T-helper 2 cell treated with Interferon-gamma antibody and Interleukin-4, amounts not matched to agents 5 μg/mL and 100 μg/mL, for 36 hours (primary cell): ENCODE results near the gene COL10A1.
A peak's percentile ranks its signal among the peaks of the same experiment; 100 is the strongest.
"Not testable (repeated sequence)": the region's sequence is repeated elsewhere in the genome, so short reads cannot be mapped to it uniquely, and the experiment has no call there.

ENCODE experiments used
- DNase-seq: peaks from one replicate; pipeline ENCODE4 v3.0.0; 2021; ENCODE audit warnings: low spot score
- H3K27ac Mint-ChIP-seq: one replicate; pipeline ENCODE4 v1.8.0; 2021; ENCODE audit warnings: mild to moderate bottlenecking, mixed read lengths
- H3K27me3 Mint-ChIP-seq: one replicate; pipeline ENCODE4 v1.8.0; 2021; ENCODE audit warnings: low read depth, mixed read lengths
- H3K36me3 Mint-ChIP-seq: one replicate; pipeline ENCODE4 v1.8.0; 2021; ENCODE audit warnings: low read depth, mixed read lengths
- H3K4me1 Mint-ChIP-seq: one replicate; pipeline ENCODE4 v1.8.0; 2021; ENCODE audit warnings: low read depth, mixed read lengths
- H3K4me3 Mint-ChIP-seq: one replicate; pipeline ENCODE4 v1.8.0; 2022; ENCODE audit warnings: mild to moderate bottlenecking, moderate library complexity, mixed read lengths
- H3K9me3 Mint-ChIP-seq: one replicate; pipeline ENCODE4 v1.8.0; 2021; ENCODE audit warnings: mixed read lengths

COL10A1 gene

DNA sequence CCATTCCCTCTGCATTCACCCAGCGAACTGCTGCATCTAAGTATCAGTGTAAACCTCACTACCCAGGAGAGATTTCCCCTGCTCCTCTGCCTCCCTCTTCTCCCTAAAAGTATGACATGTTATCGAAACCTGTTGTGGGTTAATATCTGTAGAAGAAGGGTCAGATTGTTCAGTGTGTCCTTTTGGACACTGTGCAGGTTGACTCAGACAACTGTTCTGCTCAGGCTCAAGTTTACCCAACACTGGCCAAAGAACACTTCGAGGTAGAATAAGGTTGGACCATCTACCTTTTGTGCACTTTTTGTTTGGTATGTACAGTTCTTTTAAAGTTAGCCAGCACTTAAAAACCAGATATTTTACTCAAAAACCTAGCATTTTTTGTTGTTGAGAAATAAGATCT is 20.7 kb downstream of the COL10A1 start:
- Mint-ChIP-seq H3K9me3 (no peaks in the 10 kb centered on the region), H3K4me3 (no peak overlapping the region), H3K36me3 (peaks cover 31% of the 10 kb centered on the region), H3K27ac (no peak overlapping the region), H3K27me3 (no peaks in the 10 kb centered on the region), H3K4me1 (peaks cover 45% of the 10 kb centered on the region)
- DNase-seq = no peak

DNA sequence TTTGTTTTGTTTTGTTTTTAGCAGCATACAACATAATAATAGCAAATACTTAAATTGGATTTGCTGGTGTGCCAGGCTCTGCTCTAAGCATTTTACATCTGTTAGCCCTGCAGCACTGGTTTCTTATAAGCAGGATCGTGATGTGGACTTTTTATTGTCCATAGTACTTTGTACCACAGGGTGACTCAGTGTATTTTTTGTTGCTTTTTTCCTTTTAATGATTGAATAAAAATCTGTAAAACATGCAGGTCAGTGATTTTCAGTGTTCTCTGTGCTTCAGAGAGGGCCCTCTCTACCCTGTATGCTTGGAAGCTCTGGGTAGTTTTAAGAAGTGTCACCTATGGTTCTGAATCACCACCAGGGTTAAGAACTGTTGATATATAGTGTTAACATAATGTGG is 21.3 kb downstream of the COL10A1 start:
- Mint-ChIP-seq H3K4me1 (peaks cover 50% of the 10 kb centered on the region), H3K27me3 (no peaks in the 10 kb centered on the region), H3K9me3 (no peaks in the 10 kb centered on the region), H3K27ac (no peak overlapping the region), H3K4me3 (no peak overlapping the region), H3K36me3 (peaks cover 30% of the 10 kb centered on the region)
- no peak for DNase-seq

DNA sequence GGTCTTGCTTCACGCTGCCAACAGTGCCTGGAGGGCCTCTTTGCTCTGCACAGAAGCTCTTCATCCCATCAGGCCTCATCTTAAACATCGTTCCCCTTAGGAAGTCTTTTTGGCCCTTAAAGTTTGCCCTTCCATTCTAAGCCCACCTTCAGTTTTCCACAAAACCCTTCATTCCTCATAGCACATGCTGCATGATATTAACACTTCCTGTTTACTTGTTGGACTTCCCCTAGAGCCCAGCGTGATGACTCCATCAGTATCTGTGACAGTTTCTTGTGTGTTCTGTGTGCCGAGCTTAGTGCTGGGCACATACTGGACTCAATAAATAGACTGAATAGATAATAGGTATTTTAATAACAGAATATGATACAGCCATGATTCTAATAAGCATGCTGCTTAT is 23.1 kb downstream of the COL10A1 start:
- peaks cover 60% of the 10 kb centered on the region for H3K4me1 Mint-ChIP-seq
- peaks cover 20% of the 10 kb centered on the region for H3K36me3 Mint-ChIP-seq
- H3K27me3 Mint-ChIP-seq = no peaks in the 10 kb centered on the region
- no peaks in the 10 kb centered on the region for H3K9me3 Mint-ChIP-seq
- DNase-seq = no peak
- H3K27ac Mint-ChIP-seq = peak overlapping the region; percentile 64
- H3K4me3 Mint-ChIP-seq = peak overlapping the region; percentile 95

DNA sequence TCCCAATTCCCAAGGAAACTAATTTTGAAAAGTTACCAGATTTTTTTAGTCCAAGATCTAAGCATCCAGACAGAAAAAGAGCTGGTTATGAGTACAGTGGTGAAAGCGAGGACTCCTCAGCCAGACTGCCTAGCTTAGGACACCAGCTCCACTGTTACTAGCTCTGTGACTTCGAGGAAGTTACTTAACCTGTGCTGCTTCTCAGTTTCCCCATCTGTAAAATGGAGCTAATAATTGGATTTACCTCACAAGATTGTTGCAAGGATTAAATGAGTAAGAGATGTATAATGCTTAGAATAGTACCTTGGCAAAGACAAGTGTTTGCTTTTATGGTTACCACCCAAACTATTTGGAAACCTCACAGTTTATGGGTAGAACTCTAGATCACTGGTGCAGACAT is 24.1 kb downstream of the COL10A1 start:
- Mint-ChIP-seq H3K4me1 (peaks cover 60% of the 10 kb centered on the region), H3K27me3 (no peaks in the 10 kb centered on the region), H3K27ac (peak overlapping the region; percentile 94), H3K36me3 (peaks cover 14% of the 10 kb centered on the region), H3K4me3 (peak overlapping the region; percentile 95), H3K9me3 (peaks cover 2% of the 10 kb centered on the region)
- no peak for DNase-seq

DNA sequence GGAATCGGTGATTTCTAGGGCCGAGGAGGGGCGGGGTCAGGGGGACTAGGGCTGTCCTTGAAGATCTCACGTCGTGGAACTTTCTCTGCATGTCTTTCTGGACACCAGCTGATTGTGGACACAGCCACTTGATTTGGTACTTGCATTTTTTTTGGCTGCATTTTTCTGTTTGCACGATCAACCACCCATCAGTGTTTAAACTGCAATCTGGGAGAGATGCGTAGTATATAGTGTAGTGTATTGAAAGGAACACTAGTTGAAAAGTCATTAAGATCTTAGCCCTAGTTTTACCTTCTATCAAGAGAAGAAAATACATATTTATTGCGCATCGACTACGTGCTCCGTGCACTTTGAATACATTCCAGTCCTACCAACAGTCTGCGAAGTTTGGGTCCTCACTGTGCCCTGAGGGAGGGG is 24.6 kb downstream of the COL10A1 start:
- Mint-ChIP-seq H3K4me1 (peaks cover 60% of the 10 kb centered on the region), H3K4me3 (peak overlapping the region; percentile 95), H3K9me3 (peaks cover 6% of the 10 kb centered on the region), H3K36me3 (peaks cover 14% of the 10 kb centered on the region), H3K27me3 (no peaks in the 10 kb centered on the region), H3K27ac (peak overlapping the region; percentile 94)
- DNase-seq = no peak

DNA sequence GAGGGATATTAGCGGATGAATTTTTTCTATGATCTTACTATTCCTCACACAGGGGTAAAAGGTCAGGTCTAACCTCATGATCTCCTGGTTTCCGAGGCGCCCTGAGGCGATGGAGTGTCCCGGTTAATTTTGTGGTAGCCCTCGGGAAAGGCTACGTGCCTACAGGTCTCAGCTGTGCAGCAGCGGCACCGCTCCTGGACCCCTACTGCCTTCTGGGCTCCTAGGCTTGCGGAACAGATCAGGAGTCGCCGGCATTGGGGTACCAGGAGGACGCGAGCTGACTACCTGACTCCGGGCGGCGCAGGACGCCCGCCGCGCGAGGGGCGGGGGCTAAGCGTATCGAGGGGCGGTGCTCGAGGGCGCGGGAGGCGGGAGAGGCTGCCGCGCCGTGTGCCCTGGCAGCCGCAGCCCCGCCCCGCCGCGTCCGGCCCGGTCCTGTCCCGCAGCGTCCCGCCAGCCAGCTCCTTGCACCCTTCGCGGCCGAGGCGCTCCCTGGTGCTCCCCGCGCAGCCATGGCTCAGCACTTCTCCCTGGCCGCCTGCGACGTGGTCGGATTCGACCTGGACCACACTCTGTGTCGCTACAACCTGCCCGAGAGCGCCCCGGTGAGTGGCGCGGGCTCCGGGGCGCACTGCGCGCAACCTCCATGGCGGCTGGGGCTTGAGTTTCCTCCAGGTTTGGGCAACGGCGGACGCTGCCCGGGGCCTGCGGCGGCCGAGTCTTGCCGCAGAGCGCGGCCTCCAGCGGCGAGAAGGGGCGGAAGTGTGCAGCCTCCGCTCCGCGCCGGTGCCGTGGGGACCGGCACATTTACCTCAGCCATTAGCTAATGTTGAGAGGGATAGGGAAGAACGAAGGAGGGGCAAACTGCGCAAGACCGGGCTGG is 25.3 kb downstream of the COL10A1 start, which contains the start of gene NT5DC1:
TSS of gene NT5DC1 (plus strand) at position 435 of the 883 bp plus-strand sequence. CDS start at position 513, 78 bp downstream.
- H3K4me3 Mint-ChIP-seq = peak within 1 kb of the TSS; percentile 95
- peaks cover 54% of the 10 kb centered on the region for H3K4me1 Mint-ChIP-seq

DNA sequence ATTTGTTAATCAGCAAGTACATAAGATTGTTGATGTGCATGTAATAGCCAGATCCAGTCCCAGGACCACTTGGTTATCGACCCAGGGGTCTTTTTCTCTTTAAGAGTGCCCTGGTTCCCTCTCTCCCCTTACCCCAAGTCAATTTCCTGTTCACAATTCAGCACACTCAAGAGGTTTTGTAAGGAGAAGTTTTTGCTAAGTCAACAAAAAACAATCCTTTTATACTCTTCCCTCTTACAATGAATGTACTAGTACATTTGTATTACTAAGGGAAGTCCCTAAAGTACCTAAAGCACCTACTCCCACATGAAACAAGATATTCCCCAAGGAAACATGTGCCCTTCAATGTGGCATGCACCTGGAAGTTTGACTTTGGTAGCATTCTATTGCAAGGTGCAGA is 26.9 kb downstream of the COL10A1 start:
- Mint-ChIP-seq H3K36me3 (peaks cover 20% of the 10 kb centered on the region), H3K9me3 (peaks cover 25% of the 10 kb centered on the region), H3K4me1 (peaks cover 41% of the 10 kb centered on the region), H3K4me3 (no peak overlapping the region), H3K27me3 (no peaks in the 10 kb centered on the region), H3K27ac (no peak overlapping the region)
- DNase-seq = no peak

More for the DNA sequence above, 25.3 kb downstream of the COL10A1 start, which contains the start of gene NT5DC1:
- peak; percentile 88 for DNase-seq
- Mint-ChIP-seq H3K27ac (peak within 1 kb of the TSS; percentile 94), H3K27me3 (no peaks in the 10 kb centered on the region), H3K9me3 (peaks cover 13% of the 10 kb centered on the region), H3K36me3 (peaks cover 18% of the 10 kb centered on the region)

DNA sequence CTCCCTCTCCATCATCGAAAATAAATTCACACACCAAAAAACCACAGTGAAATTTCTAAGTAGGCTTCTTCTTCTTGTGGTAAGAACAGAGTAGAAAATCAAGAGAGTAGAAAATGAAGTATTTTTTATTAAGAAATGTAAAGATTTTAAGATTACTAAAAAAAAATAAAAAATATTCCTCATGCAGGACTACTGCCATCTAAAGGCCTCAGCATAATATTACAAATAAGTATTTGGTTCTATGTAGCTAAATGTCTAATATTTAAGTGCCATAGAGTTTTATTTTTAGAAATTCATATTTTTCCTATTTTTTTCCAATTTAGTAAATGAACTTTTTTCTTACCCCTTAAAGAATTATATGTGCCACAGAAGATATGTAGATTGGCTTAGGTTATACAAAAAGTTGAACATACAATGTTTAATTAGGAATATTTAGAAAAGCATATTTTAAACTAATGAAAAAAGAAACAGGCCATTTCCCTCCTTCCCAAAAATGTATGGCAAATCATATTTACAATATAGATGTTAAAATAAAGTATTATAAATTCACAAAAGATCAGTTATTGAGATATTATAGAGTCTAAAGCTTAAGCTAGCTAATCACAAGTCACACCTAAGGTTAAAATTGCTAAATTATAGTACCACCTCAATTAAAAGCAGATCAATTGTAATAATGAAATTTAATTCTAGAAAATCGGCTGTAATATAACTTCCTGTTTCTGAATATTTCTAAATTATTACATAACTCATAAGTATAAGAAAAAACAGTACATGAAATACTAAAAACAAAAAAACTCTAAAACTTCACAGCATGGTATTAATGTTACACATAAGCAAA is 28.7 kb downstream of the COL10A1 start:
- Mint-ChIP-seq H3K27ac (no peak overlapping the region), H3K4me3 (no peak overlapping the region), H3K27me3 (no peaks in the 10 kb centered on the region), H3K4me1 (peaks cover 27% of the 10 kb centered on the region), H3K9me3 (peaks cover 34% of the 10 kb centered on the region), H3K36me3 (peaks cover 11% of the 10 kb centered on the region)
- DNase-seq = no peak

DNA sequence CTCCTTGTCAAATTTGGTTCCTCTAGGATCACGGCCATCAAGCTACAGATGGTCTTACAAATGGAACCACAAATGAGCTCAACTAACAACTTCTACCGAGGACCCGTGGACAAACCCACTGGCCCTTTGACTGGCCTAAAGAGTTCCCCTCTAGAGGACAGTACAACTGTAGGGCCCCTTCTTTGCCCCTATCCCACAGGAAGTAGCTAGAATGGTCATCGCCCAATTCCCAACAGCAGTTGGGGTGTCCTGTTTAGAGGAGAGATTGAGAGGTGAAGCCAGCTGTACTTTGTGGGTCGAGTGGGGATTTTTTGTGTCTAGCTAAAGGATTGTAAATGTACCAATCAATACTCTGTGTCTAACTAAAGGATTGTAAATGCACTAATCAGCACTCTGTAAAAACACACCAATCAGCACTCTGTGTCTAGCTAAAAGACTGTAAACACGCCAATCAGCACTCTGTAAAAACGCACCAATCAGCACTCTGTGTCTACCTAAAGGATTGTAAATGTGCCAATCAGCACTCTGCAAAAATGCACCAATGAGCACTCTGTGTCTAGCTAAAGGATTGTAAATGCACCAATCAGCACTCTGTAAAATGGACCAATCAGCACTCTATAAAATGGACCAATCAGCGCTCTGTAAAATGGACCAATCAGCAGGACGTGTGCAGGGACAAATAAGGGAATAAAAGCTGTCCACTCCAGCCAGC is 29.7 kb downstream of the COL10A1 start:
- H3K27me3 Mint-ChIP-seq = not testable (repeated sequence)

DNA sequence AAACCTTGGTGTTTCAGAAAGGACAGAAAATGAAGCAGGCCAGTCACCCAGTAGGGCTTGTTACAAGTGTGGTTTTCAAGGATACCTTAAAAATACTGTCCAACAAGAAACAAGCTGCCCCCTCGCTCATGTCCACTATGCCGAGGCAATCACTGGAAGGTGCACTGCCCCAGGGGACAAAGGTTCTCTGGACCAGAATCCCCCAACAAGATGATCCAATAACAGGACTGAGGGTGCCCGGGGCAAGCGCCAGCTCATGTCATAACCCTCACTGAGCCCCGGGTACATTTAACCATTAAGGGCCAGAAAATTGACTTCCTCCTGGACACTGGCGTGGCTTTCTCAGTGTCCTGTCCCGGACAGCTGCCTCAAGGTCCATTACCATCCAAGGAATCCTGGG is 31.9 kb downstream of the COL10A1 start:
- DNase-seq = no peak
- Mint-ChIP-seq H3K27ac (no peak overlapping the region), H3K27me3 (no peaks in the 10 kb centered on the region), H3K9me3 (peaks cover 40% of the 10 kb centered on the region), H3K4me3 (no peak overlapping the region), H3K4me1 (peaks cover 26% of the 10 kb centered on the region), H3K36me3 (peaks cover 19% of the 10 kb centered on the region)

More for the DNA sequence above, 29.7 kb downstream of the COL10A1 start:
- not testable (repeated sequence) for H3K4me3 Mint-ChIP-seq, H3K27ac Mint-ChIP-seq, DNase-seq
- peaks cover 13% of the 10 kb centered on the region for H3K36me3 Mint-ChIP-seq
- H3K4me1 Mint-ChIP-seq = peaks cover 19% of the 10 kb centered on the region
- peaks cover 35% of the 10 kb centered on the region for H3K9me3 Mint-ChIP-seq

DNA sequence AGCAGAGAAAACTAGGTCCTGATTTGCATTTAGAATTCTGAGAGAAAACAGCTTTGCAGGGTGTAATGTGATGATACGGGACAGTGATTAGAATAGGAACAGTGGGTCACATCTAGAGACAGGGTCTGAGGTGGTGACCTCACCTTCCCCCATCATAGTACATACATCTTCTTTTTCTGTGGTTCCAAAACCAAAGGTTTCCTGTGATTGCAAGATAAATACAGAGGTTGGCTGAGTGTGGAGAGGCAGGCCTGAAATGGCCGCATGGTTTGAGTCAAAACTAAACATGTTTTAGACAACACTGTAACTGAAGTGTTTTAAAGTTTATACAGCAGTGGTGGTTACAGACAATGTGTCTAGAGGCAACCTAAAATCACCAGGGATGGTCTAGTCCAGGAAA is 35.7 kb downstream of the COL10A1 start:
- H3K27me3 Mint-ChIP-seq = peaks cover 3% of the 10 kb centered on the region
- H3K4me3 Mint-ChIP-seq = peak overlapping the region; percentile 55
- DNase-seq = peak; percentile 35
- peak overlapping the region; percentile 79 for H3K27ac Mint-ChIP-seq
- H3K36me3 Mint-ChIP-seq = peaks cover 12% of the 10 kb centered on the region
- H3K9me3 Mint-ChIP-seq = peaks cover 23% of the 10 kb centered on the region
- H3K4me1 Mint-ChIP-seq = peaks cover 43% of the 10 kb centered on the region

DNA sequence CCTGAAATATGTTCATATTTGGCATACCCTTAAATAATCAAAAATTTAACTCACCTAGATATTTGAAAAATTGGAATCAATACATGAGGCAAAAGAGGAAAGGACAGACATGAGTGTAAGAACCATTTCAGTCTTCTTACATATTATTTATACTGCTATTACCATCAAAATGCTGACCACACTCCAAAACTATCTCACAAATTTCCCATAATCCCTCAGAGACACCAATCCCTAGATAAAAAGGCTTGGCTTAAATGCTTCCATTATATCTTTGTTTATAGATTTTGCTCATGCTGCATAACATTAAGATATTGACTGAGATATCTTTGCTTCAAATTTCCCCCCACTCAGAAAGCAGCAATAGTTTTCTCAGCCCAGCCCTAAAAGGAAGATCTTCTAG is 37.0 kb downstream of the COL10A1 start:
- peaks cover 15% of the 10 kb centered on the region for H3K9me3 Mint-ChIP-seq
- H3K4me3 Mint-ChIP-seq = no peak overlapping the region
- H3K4me1 Mint-ChIP-seq = peaks cover 43% of the 10 kb centered on the region
- peaks cover 9% of the 10 kb centered on the region for H3K36me3 Mint-ChIP-seq
- peak overlapping the region; percentile 27 for H3K27ac Mint-ChIP-seq
- DNase-seq = no peak
- H3K27me3 Mint-ChIP-seq = peaks cover 4% of the 10 kb centered on the region

DNA sequence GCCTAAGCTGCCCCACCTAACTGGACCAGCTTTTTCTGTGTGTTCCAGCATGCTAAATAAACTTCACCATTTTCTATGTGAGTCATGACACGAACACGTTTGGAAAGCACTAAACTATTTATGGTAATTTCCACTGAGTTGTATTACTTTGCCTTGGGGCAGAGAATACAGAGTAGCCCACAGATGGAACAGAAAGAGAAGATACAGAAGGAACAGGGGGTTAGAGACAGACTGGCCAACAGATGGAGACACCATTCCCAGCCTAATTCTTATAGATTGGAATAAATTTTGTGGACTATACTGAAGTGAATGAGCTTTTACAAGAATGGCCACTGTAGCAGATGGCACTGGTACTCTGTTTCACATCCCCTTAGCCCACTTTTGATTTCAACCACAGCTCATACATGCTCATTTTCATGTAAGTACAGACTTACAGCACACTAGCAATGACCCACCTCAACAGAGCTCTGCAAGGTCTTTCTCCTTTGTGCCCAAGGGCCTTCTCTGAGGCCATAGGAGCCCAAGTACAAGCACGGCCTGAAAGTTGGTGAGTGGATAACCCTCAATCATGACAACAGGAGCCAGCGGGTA is 38.4 kb downstream of the COL10A1 start:
- H3K27me3 Mint-ChIP-seq = peaks cover 12% of the 10 kb centered on the region
- peaks cover 9% of the 10 kb centered on the region for H3K36me3 Mint-ChIP-seq
- H3K9me3 Mint-ChIP-seq = peaks cover 10% of the 10 kb centered on the region
- no peak overlapping the region for H3K27ac Mint-ChIP-seq
- DNase-seq = no peak
- no peak overlapping the region for H3K4me3 Mint-ChIP-seq
- H3K4me1 Mint-ChIP-seq = peaks cover 43% of the 10 kb centered on the region
